ENCODE results near the gene SYNE1. TPM values are rescaled to one million over a fixed set of nuclear protein-coding genes. Genes with fewer than 3 reads are reported as not detected.
A peak's percentile ranks its signal among the peaks of the same experiment; 100 is the strongest.

The SYNE1 gene
- polyA plus RNA-seq, 1 experiment, result 35.7 TPM

GRCh38 chr6:152232501-152233151 lies 404.5 kb downstream of the SYNE1 start:
- peak; percentile 36 for TF ChIP-seq CTCF (IDR thresholded peaks at IDR 0.05; ENCODE audit: low read depth, low read length)
- H3K9me3 ChIP-seq (ENCODE audit: control insufficient read depth, insufficient read depth, low read length), result no peaks in the 10 kb centered on the region
- no peaks in the 10 kb centered on the region for H3K27me3 ChIP-seq (ENCODE audit: control insufficient read depth, insufficient read depth, low read length)
- CTCF ChIA-PET, result interaction anchor here (0.8 to 1.3 kb wide), 4 partner anchors 11 to 467 kb away, joined by 3 to 4 read pairs (median 3); no protein-coding TSS in a partner anchor
- POLR2A ChIA-PET, result no interaction called here
- no peak for DNase-seq (ENCODE audit: low read depth, low spot score)
- H3K4me3 ChIP-seq (ENCODE audit: low read depth, low read length), result no peak overlapping the region
- H3K27ac ChIP-seq (ENCODE audit: low read depth, low read length), result no peak overlapping the region

DNA sequence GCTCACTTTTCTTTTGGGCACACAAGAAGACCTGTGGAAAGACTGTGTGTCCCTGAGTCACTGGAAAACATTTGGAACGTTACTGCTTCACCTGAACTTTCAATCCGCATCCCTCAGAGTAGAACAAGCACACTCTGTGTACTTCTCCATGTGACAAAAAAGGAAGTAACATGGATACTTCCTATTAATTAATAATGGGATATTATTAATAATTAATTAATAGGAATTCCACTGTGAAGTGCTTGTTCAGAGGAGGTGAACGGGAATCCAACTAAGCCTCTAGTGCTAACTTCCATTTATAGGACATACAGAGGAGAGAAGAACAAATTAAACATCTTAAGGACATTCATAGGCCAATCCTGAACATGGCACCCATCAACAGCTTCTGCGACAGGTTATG lies 407.8 kb downstream of the SYNE1 start:
- no peak for TF ChIP-seq CTCF (IDR thresholded peaks at IDR 0.05; ENCODE audit: low read depth, low read length)
- POLR2A ChIA-PET, result no interaction called here
- CTCF ChIA-PET, result interaction anchor here (0.6 kb wide), 1 partner anchor 464 kb away, joined by 4 read pairs; no protein-coding TSS in a partner anchor

DNA sequence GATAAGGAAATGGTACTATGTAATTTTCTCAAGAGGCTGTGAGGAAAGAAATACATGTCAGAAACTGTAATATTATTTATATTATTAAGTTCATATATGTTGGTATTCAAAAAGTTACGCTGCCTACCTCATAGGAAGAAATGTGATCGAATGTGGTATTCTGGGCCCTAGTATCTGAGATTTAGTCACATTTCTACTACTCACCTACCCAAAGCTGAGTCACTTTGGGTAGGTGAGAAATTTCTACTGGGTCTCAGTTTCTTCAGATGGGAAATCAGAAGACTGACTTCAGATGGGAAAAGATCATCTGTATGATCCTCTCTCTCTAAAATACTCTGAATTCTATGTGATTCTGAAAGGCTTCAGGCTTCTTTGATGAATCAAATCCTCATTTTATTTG lies 411.0 kb downstream of the SYNE1 start:
- TF ChIP-seq CTCF (IDR thresholded peaks at IDR 0.05; ENCODE audit: low read depth, low read length), result no peak
- Histone ChIP-seq H3K9me3 (ENCODE audit: control insufficient read depth, insufficient read depth, low read length) (peaks cover 7% of the 10 kb centered on the region; the same call in 1 of the 2 replicates), H3K4me3 (ENCODE audit: low read depth, low read length) (no peak overlapping the region), H3K27ac (ENCODE audit: low read depth, low read length) (no peak overlapping the region), H3K27me3 (ENCODE audit: control insufficient read depth, insufficient read depth, low read length) (no peaks in the 10 kb centered on the region)
- no peak for DNase-seq (ENCODE audit: low read depth, low spot score)
- ChIA-PET CTCF (interaction anchor here (0.7 kb wide), 1 partner anchor 42 kb away, joined by 3 read pairs; no protein-coding TSS in a partner anchor), POLR2A (no interaction called here)

More for the DNA sequence above, 407.8 kb downstream of the SYNE1 start:
- Histone ChIP-seq H3K9me3 (ENCODE audit: control insufficient read depth, insufficient read depth, low read length) (no peaks in the 10 kb centered on the region), H3K4me3 (ENCODE audit: low read depth, low read length) (no peak overlapping the region), H3K27me3 (ENCODE audit: control insufficient read depth, insufficient read depth, low read length) (no peaks in the 10 kb centered on the region), H3K27ac (ENCODE audit: low read depth, low read length) (no peak overlapping the region)
- no peak for DNase-seq (ENCODE audit: low read depth, low spot score)

DNA sequence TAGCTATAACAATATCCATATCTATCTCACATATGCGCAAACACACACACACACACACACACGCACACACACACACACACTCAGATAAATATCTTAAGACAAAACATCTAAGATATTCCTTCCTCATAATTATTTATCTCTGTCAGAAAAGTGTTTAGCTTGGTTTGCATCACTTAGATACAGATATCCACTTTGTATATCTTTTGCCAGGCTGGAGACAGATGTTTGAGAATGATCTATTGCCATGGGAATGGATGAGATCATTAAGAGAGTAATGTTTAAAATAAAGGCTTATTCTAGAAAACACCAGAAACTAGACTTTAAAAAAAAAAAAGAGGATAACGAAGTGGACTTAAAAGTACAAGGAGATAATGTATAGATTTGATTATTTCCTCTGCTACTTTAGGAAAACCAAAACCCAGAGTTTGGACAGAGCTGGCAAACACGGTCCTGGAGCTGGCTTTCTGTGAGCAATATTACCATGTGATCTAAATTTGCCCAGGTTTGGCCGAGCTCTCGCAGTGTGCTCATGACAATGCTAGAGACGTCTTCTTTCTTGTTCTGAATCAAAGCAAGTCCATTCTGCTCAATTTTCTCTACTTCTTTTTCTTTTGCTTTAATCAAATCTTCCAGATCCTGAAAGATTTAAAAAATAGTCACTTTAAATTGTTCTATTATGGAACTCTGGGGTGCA lies 411.8 kb downstream of the SYNE1 start:
- TF ChIP-seq CTCF (IDR thresholded peaks at IDR 0.05; ENCODE audit: low read depth, low read length), result no peak
- peak; percentile 34 for DNase-seq (ENCODE audit: low read depth, low spot score)
- H3K4me3 ChIP-seq (ENCODE audit: low read depth, low read length), result no peak overlapping the region
- ChIA-PET POLR2A (no interaction called here), CTCF (interaction anchor here (0.6 to 0.7 kb wide), 2 partner anchors 43 to 783 kb away, joined by 3 read pairs; no protein-coding TSS in a partner anchor)
- no peaks in the 10 kb centered on the region for H3K27me3 ChIP-seq (ENCODE audit: control insufficient read depth, insufficient read depth, low read length)
- H3K9me3 ChIP-seq (ENCODE audit: control insufficient read depth, insufficient read depth, low read length), result peaks cover 7% of the 10 kb centered on the region; the same call in 1 of the 2 replicates
- H3K27ac ChIP-seq (ENCODE audit: low read depth, low read length), result no peak overlapping the region

GRCh38 chr6:152223636-152224035 lies 413.5 kb downstream of the SYNE1 start:
- H3K27me3 ChIP-seq (ENCODE audit: control insufficient read depth, insufficient read depth, low read length), result no peaks in the 10 kb centered on the region
- POLR2A ChIA-PET, result no interaction called here
- DNase-seq (ENCODE audit: low read depth, low spot score), result no peak
- H3K9me3 ChIP-seq (ENCODE audit: control insufficient read depth, insufficient read depth, low read length), result peaks cover 7% of the 10 kb centered on the region; the same call in 1 of the 2 replicates
- no peak overlapping the region for H3K27ac ChIP-seq (ENCODE audit: low read depth, low read length)
- H3K4me3 ChIP-seq (ENCODE audit: low read depth, low read length), result no peak overlapping the region
- CTCF ChIA-PET, result interaction anchor here (0.5 kb wide), 1 partner anchor 44 kb away, joined by 3 read pairs; no protein-coding TSS in a partner anchor
- TF ChIP-seq CTCF (IDR thresholded peaks at IDR 0.05; ENCODE audit: low read depth, low read length), result no peak
